AG09319 (cell line): Measurements from ENCODE around the gene UBL7.

Experiments used
- DNase-seq: peaks from one replicate; pipeline ENCODE4 v3.0.0-alpha.2; 2010; ENCODE audit warnings: low read depth; ENCODE audit errors: extremely low read depth
- CTCF ChIP-seq: IDR thresholded peaks from 2 replicates; pipeline ENCODE4 v1.5.1; 2011; ENCODE audit warnings: low read depth, mild to moderate bottlenecking, inconsistent platforms, low read length, moderate library complexity

Gene UBL7

GRCh38 chr15:74430510-74430951 lies 30.4 kb downstream of the UBL7 start:
- no peak for DNase-seq
- no peak for TF ChIP-seq CTCF

- no peak for TF ChIP-seq CTCF
- DNase-seq, result no peak
Observed at GRCh38 chr15:74429781-74430400, 31.1 kb downstream of the UBL7 start.

GRCh38 chr15:74428970-74429780 lies 31.8 kb downstream of the UBL7 start:
- no peak for DNase-seq
- no peak for TF ChIP-seq CTCF

GRCh38 chr15:74428442-74428787 lies 32.5 kb downstream of the UBL7 start:
- DNase-seq, result no peak
- no peak for TF ChIP-seq CTCF

- no peak for DNase-seq
- no peak for TF ChIP-seq CTCF
Observed at GRCh38 chr15:74427607-74428441, 33.1 kb downstream of the UBL7 start.

GRCh38 chr15:74426404-74427281 lies 34.3 kb downstream of the UBL7 start:
- no peak for TF ChIP-seq CTCF
- DNase-seq, result no peak
